ENCODE data around the gene CHST11.
A peak's percentile ranks its signal among the peaks of the same experiment; 100 is the strongest.

The CHST11 gene

DNA sequence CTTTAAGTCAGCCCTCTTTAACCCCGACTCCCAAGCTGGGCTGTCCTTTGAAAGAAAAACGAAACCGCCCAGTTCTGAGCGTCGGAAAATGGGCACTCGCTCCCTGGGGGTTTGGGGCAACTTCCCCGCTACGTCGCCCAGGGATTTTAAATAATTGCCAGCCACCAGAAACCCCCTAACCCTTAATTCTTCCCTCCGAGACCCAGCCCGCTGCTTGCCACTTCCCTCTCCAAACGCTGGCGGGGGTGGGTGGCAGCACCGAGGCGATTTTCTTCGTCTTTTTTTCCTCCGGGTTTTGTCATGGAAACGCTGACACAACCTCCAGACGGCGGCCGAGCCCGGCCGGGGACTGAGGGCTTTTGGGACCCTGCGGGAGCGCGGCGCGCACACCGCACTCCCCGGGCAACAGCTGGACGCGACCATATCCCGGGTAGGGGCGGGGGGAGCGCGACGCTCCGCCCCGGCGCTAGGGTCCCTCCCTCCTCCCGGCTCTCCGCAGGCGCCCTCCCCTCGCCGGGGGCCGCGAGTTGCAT lies at the start of gene CHST11 (continued):
- TF ChIP-seq HOXA7 (CRISPR knock-in tag; IDR thresholded peaks at IDR 0.05; ENCODE audit: borderline replicate concordance): no peak
- TF ChIP-seq, protein P1, sequence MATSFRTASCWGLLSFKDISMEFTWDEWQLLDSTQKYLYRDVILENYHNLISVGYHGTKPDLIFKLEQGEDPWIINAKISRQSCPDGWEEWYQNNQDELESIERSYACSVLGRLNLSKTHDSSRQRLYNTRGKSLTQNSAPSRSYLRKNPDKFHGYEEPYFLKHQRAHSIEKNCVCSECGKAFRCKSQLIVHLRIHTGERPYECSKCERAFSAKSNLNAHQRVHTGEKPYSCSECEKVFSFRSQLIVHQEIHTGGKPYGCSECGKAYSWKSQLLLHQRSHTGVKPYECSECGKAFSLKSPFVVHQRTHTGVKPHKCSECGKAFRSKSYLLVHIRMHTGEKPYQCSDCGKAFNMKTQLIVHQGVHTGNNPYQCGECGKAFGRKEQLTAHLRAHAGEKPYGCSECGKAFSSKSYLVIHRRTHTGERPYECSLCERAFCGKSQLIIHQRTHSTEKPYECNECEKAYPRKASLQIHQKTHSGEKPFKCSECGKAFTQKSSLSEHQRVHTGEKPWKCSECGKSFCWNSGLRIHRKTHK (tag by site-specific recombination; IDR thresholded peaks at IDR 0.05): no peak
- TF ChIP-seq, protein P2, sequence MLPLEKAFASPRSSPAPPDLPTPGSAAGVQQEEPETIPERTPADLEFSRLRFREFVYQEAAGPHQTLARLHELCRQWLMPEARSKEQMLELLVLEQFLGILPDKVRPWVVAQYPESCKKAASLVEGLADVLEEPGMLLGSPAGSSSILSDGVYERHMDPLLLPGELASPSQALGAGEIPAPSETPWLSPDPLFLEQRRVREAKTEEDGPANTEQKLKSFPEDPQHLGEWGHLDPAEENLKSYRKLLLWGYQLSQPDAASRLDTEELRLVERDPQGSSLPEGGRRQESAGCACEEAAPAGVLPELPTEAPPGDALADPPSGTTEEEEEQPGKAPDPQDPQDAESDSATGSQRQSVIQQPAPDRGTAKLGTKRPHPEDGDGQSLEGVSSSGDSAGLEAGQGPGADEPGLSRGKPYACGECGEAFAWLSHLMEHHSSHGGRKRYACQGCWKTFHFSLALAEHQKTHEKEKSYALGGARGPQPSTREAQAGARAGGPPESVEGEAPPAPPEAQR (tag by site-specific recombination; IDR thresholded peaks at IDR 0.05): no peak
- TF ChIP-seq, protein P3, sequence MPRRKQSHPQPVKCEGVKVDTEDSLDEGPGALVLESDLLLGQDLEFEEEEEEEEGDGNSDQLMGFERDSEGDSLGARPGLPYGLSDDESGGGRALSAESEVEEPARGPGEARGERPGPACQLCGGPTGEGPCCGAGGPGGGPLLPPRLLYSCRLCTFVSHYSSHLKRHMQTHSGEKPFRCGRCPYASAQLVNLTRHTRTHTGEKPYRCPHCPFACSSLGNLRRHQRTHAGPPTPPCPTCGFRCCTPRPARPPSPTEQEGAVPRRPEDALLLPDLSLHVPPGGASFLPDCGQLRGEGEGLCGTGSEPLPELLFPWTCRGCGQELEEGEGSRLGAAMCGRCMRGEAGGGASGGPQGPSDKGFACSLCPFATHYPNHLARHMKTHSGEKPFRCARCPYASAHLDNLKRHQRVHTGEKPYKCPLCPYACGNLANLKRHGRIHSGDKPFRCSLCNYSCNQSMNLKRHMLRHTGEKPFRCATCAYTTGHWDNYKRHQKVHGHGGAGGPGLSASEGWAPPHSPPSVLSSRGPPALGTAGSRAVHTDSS (tag by site-specific recombination; IDR thresholded peaks at IDR 0.05): no peak
- peak; percentile 67 for TF ChIP-seq ZXDB (tag by site-specific recombination; IDR thresholded peaks at IDR 0.05)
- TF ChIP-seq HOXD13 (CRISPR knock-in tag; IDR thresholded peaks at IDR 0.05; ENCODE audit: borderline replicate concordance): no peak
- TF ChIP-seq ZNF555 (tag by site-specific recombination; conservative IDR thresholded peaks at IDR 0.05): no peak
- TF ChIP-seq ZNF169 (tag by site-specific recombination; IDR thresholded peaks at IDR 0.05): no peak
- TF ChIP-seq ZNF175 (tag by site-specific recombination; IDR thresholded peaks at IDR 0.05): no peak
- TF ChIP-seq ZNF501 (tag by site-specific recombination; IDR thresholded peaks at IDR 0.05): peak; percentile 67; the same call in 1 of the 2 replicates
- TF ChIP-seq RBAK (tag by site-specific recombination; IDR thresholded peaks at IDR 0.05): no peak
- no peak for TF ChIP-seq ZNF423 (tag by site-specific recombination; IDR thresholded peaks at IDR 0.05)
- no peak for TF ChIP-seq ZNF785 (tag by site-specific recombination; IDR thresholded peaks at IDR 0.05)
- no peak for TF ChIP-seq ZNF571 (tag by site-specific recombination; IDR thresholded peaks at IDR 0.05)
- TF ChIP-seq ZSCAN23 (tag by site-specific recombination; IDR thresholded peaks at IDR 0.05): no peak
- no peak for TF ChIP-seq ZNF114 (tag by site-specific recombination; IDR thresholded peaks at IDR 0.05)
- no peak for TF ChIP-seq ZNF48 (tag by site-specific recombination; IDR thresholded peaks at IDR 0.05)
- no peak for TF ChIP-seq ZNF521 (tag by site-specific recombination; IDR thresholded peaks at IDR 0.05)
- peak; percentile 41; the same call in 1 of the 2 replicates for TF ChIP-seq ZBTB20 (tag by site-specific recombination; IDR thresholded peaks at IDR 0.05)
- TF ChIP-seq EGR2 (tag by site-specific recombination; IDR thresholded peaks at IDR 0.05; ENCODE audit: low read depth): peak; percentile 15; the same call in 1 of the 2 replicates
- peak; percentile 80 for TF ChIP-seq ZBTB48 (tag by site-specific recombination; IDR thresholded peaks at IDR 0.05)
- peak; percentile 81 for TF ChIP-seq ZNF660 (tag by site-specific recombination; IDR thresholded peaks at IDR 0.05)
- TF ChIP-seq ZNF202 (tag by site-specific recombination; IDR thresholded peaks at IDR 0.05; ENCODE audit: borderline replicate concordance): no peak
- no peak for TF ChIP-seq ZNF23 (tag by site-specific recombination; IDR thresholded peaks at IDR 0.05; ENCODE audit: borderline replicate concordance)
- TF ChIP-seq, protein P4, sequence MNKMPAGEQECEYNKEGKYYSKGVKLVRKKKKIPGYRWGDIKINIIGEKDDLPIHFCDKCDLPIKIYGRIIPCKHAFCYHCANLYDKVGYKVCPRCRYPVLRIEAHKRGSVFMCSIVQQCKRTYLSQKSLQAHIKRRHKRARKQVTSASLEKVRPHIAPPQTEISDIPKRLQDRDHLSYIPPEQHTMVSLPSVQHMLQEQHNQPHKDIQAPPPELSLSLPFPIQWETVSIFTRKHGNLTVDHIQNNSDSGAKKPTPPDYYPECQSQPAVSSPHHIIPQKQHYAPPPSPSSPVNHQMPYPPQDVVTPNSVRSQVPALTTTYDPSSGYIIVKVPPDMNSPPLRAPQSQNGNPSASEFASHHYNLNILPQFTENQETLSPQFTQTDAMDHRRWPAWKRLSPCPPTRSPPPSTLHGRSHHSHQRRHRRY (tag by site-specific recombination; IDR thresholded peaks at IDR 0.05): no peak
- TF ChIP-seq ZNF629 (tag by site-specific recombination; IDR thresholded peaks at IDR 0.05): peak; percentile 49
- no peak for TF ChIP-seq ZSCAN16 (tag by site-specific recombination; IDR thresholded peaks at IDR 0.05)
- TF ChIP-seq, protein P5, sequence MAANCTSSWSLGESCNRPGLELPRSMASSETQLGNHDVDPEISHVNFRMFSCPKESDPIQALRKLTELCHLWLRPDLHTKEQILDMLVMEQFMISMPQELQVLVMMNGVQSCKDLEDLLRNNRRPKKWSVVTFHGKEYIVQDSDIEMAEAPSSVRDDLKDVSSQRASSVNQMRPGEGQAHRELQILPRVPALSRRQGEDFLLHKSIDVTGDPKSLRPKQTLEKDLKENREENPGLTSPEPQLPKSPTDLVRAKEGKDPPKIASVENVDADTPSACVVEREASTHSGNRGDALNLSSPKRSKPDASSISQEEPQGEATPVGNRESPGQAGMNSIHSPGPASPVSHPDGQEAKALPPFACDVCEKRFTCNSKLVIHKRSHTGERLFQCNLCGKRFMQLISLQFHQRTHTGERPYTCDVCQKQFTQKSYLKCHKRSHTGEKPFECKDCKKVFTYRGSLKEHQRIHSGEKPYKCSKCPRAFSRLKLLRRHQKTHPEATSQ (tag by site-specific recombination; IDR thresholded peaks at IDR 0.05): no peak
- no peak for TF ChIP-seq ZNF777 (tag by site-specific recombination; IDR thresholded peaks at IDR 0.05; ENCODE audit: borderline replicate concordance)
- TF ChIP-seq ZBTB17 (tag by site-specific recombination; IDR thresholded peaks at IDR 0.05): no peak
- no peak for TF ChIP-seq PRDM1 (tag by site-specific recombination; IDR thresholded peaks at IDR 0.05)
- TF ChIP-seq ZBTB7A (tag by site-specific recombination; IDR thresholded peaks at IDR 0.05; ENCODE audit: low read depth): peak; percentile 51; the same call in 1 of the 2 replicates
- TF ChIP-seq, protein P6, sequence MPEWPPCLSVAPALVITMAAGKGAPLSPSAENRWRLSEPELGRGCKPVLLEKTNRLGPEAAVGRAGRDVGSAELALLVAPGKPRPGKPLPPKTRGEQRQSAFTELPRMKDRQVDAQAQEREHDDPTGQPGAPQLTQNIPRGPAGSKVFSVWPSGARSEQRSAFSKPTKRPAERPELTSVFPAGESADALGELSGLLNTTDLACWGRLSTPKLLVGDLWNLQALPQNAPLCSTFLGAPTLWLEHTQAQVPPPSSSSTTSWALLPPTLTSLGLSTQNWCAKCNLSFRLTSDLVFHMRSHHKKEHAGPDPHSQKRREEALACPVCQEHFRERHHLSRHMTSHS (tag by site-specific recombination; IDR thresholded peaks at IDR 0.05): no peak

All from HEK293 (cell line).